Type B pancreatic cell (in vitro differentiated cells): Measurements from ENCODE around the gene C17orf113. TPM values are rescaled to one million over a fixed set of nuclear protein-coding genes. Genes with fewer than 3 reads are reported as not detected.
A peak's percentile ranks its signal among the peaks of the same experiment; 100 is the strongest.

Source experiments
- DNase-seq: peaks from one replicate; pipeline ENCODE4 v3.0.0; 2021; ENCODE audit warnings: mixed read lengths; ENCODE audit not compliant: unreplicated experiment; ENCODE audit errors: extremely low spot score
- H3K27ac Mint-ChIP-seq: 2 replicates; pipeline ENCODE4 v1.8.0; 2021; ENCODE audit warnings: mild to moderate bottlenecking, mixed read lengths
- H3K27me3 Mint-ChIP-seq: 2 replicates; pipeline ENCODE4 v1.8.0; 2021; ENCODE audit warnings: mixed read lengths
- H3K36me3 Mint-ChIP-seq: 2 replicates; pipeline ENCODE4 v1.8.0; 2021; ENCODE audit warnings: mixed read lengths
- H3K4me1 Mint-ChIP-seq: one replicate; pipeline ENCODE4 v1.8.0; 2021; ENCODE audit warnings: mixed read lengths; ENCODE audit not compliant: unreplicated experiment
- H3K4me3 Mint-ChIP-seq: 2 replicates; pipeline ENCODE4 v1.8.0; 2021; ENCODE audit warnings: mild to moderate bottlenecking, mixed read lengths
- H3K9me3 Mint-ChIP-seq: 2 replicates; pipeline ENCODE4 v1.8.0; 2021; ENCODE audit warnings: mixed read lengths
- total RNA-seq: library from RNA; stranded (reverse); gene quantifications from 2 replicates; pipeline ENCODE4 v1.2.1, GENCODE V29; 2021; ENCODE audit warnings: low replicate concordance
- TF ChIP-seq, protein P1 (sequence below): fragments of 200-600 bp; sonication (generic); conservative IDR thresholded peaks from 2 replicates; pipeline ENCODE4 v1.5.0; 2021; ENCODE audit warnings: antibody characterized with exemption, mild to moderate bottlenecking

The C17orf113 gene
- total RNA-seq, 1 donor from 2014 or later: 3.0 TPM

- Mint-ChIP-seq H3K4me1 (no peaks in the 10 kb centered on the region), H3K9me3 (no peaks in the 10 kb centered on the region), H3K27ac (no peak overlapping the region), H3K27me3 (no peaks in the 10 kb centered on the region), H3K36me3 (no peaks in the 10 kb centered on the region), H3K4me3 (no peak overlapping the region)
- TF ChIP-seq, protein P1, sequence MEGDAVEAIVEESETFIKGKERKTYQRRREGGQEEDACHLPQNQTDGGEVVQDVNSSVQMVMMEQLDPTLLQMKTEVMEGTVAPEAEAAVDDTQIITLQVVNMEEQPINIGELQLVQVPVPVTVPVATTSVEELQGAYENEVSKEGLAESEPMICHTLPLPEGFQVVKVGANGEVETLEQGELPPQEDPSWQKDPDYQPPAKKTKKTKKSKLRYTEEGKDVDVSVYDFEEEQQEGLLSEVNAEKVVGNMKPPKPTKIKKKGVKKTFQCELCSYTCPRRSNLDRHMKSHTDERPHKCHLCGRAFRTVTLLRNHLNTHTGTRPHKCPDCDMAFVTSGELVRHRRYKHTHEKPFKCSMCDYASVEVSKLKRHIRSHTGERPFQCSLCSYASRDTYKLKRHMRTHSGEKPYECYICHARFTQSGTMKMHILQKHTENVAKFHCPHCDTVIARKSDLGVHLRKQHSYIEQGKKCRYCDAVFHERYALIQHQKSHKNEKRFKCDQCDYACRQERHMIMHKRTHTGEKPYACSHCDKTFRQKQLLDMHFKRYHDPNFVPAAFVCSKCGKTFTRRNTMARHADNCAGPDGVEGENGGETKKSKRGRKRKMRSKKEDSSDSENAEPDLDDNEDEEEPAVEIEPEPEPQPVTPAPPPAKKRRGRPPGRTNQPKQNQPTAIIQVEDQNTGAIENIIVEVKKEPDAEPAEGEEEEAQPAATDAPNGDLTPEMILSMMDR: no peak
- no peak for DNase-seq
Observed at GRCh38 chr17:42039794-42040763, 10.3 kb downstream of the C17orf113 start.

- TF ChIP-seq, protein P1: no peak
- H3K36me3 Mint-ChIP-seq: no peaks in the 10 kb centered on the region
- H3K27me3 Mint-ChIP-seq: no peaks in the 10 kb centered on the region
- H3K9me3 Mint-ChIP-seq: no peaks in the 10 kb centered on the region
- peaks cover 7% of the 10 kb centered on the region for H3K4me1 Mint-ChIP-seq
- no peak for DNase-seq
- no peak overlapping the region for H3K4me3 Mint-ChIP-seq
- H3K27ac Mint-ChIP-seq: no peak overlapping the region
Observed at GRCh38 chr17:42038221-42038973, 12.0 kb downstream of the C17orf113 start.

GRCh38 chr17:42034059-42034458 lies 16.3 kb downstream of the C17orf113 start:
- DNase-seq: no peak
- no peak overlapping the region for H3K4me3 Mint-ChIP-seq
- H3K27me3 Mint-ChIP-seq: no peaks in the 10 kb centered on the region
- H3K4me1 Mint-ChIP-seq: peaks cover 8% of the 10 kb centered on the region
- no peaks in the 10 kb centered on the region for H3K36me3 Mint-ChIP-seq
- H3K27ac Mint-ChIP-seq: peak overlapping the region; percentile 19
- TF ChIP-seq, protein P1: no peak
- H3K9me3 Mint-ChIP-seq: no peaks in the 10 kb centered on the region

DNA sequence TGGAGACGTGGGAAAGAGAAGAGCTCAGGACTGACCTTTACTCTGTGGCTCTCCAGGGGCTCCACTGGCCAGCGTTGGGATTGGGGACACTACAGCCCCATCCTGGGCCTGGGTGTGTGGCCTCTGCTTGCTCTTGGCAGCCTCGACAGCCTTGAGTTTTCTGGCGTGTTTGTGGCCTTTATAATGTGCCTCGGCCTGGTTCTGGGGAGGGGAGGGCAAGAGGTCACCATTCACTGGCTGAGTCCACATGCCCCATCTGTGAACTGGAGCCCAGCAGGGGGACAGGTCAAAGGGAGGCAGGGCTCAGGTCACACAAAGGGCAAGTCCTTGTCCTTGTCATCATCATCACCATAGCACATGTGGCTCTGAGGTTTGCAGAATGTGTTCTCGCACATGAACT lies 18.8 kb downstream of the C17orf113 start:
- DNase-seq: no peak
- peaks cover 19% of the 10 kb centered on the region for H3K4me1 Mint-ChIP-seq
- H3K27ac Mint-ChIP-seq: no peak overlapping the region
- TF ChIP-seq, protein P1: no peak
- no peaks in the 10 kb centered on the region for H3K36me3 Mint-ChIP-seq
- no peaks in the 10 kb centered on the region for H3K27me3 Mint-ChIP-seq
- H3K9me3 Mint-ChIP-seq: no peaks in the 10 kb centered on the region
- no peak overlapping the region for H3K4me3 Mint-ChIP-seq

GRCh38 chr17:42028791-42029127 lies 21.6 kb downstream of the C17orf113 start:
- H3K4me3 Mint-ChIP-seq: no peak overlapping the region
- H3K9me3 Mint-ChIP-seq: no peaks in the 10 kb centered on the region
- DNase-seq: no peak
- no peak overlapping the region for H3K27ac Mint-ChIP-seq
- peaks cover 5% of the 10 kb centered on the region for H3K36me3 Mint-ChIP-seq
- TF ChIP-seq, protein P1: no peak
- H3K27me3 Mint-ChIP-seq: no peaks in the 10 kb centered on the region
- H3K4me1 Mint-ChIP-seq: peaks cover 21% of the 10 kb centered on the region
